Fibroblast of the aortic adventitia (primary cell): ENCODE results near the gene ANAPC5. TPM values are rescaled to one million over a fixed set of nuclear protein-coding genes. Genes with fewer than 3 reads are reported as not detected.
"Not testable (repeated sequence)": the region's sequence is repeated elsewhere in the genome, so short reads cannot be mapped to it uniquely, and the experiment has no call there.

Experiments used
- DNase-seq: peaks from one replicate; pipeline ENCODE4 v3.0.0-alpha.2; 2010; ENCODE audit warnings: low read depth
- H3K4me3 ChIP-seq: 2 replicates; pipeline ENCODE4 v1.5.1; 2011; ENCODE audit warnings: low read depth, mild to moderate bottlenecking, control low read depth, low read length, moderate library complexity
- CTCF ChIP-seq: IDR thresholded peaks from 2 replicates; pipeline ENCODE4 v1.5.1; 2011; ENCODE audit warnings: mild to moderate bottlenecking, low read length, control low read depth, inconsistent platforms; ENCODE audit not compliant: insufficient read depth
- total RNA-seq: library from RNA; depleted of rRNA; stranded (reverse); fragments of >200 nt; gene quantifications from 2 replicates; pipeline ENCODE4 v1.2.3, GENCODE V29; 2012; ENCODE audit warnings: low replicate concordance

ANAPC5 gene
- total RNA-seq, 1 donor = 148 TPM

GRCh38 chr12:121283388-121283787 lies 68.8 kb downstream of the ANAPC5 start:
- H3K4me3 ChIP-seq = no peak overlapping the region
- DNase-seq = no peak
- no peak for TF ChIP-seq CTCF

- not testable (repeated sequence) for H3K4me3 ChIP-seq, DNase-seq
These were observed 69.3 kb downstream of the ANAPC5 start for GRCh38 chr12:121282910-121283309.

- DNase-seq = no peak
- no peak for TF ChIP-seq CTCF
- no peak overlapping the region for H3K4me3 ChIP-seq
These were observed 70.0 kb downstream of the ANAPC5 start for GRCh38 chr12:121282072-121282742.

GRCh38 chr12:121281116-121281515 lies 71.1 kb downstream of the ANAPC5 start:
- DNase-seq, H3K4me3 ChIP-seq: not testable (repeated sequence)

GRCh38 chr12:121280531-121280930 lies 71.7 kb downstream of the ANAPC5 start:
- not testable (repeated sequence) for H3K4me3 ChIP-seq

GRCh38 chr12:121279507-121279915 lies 72.7 kb downstream of the ANAPC5 start:
- no peak for TF ChIP-seq CTCF
- H3K4me3 ChIP-seq = no peak overlapping the region
- DNase-seq = peak; percentile 67

More at GRCh38 chr12:121280531-121280930, 71.7 kb downstream of the ANAPC5 start:
- not testable (repeated sequence) for DNase-seq

GRCh38 chr12:121279071-121279375 lies 73.2 kb downstream of the ANAPC5 start:
- H3K4me3 ChIP-seq = no peak overlapping the region
- no peak for TF ChIP-seq CTCF
- DNase-seq = peak; percentile 89

- H3K4me3 ChIP-seq = no peak overlapping the region
- no peak for DNase-seq
- TF ChIP-seq CTCF = no peak
These were observed 73.8 kb downstream of the ANAPC5 start for GRCh38 chr12:121278169-121279070.
